ENCODE results near the gene CXCR4. TPM values are rescaled to one million over a fixed set of nuclear protein-coding genes. Genes with fewer than 3 reads are reported as not detected.

Gene CXCR4
- total RNA-seq, 1 donor from 2014 or later, result 29.2 TPM

DNA sequence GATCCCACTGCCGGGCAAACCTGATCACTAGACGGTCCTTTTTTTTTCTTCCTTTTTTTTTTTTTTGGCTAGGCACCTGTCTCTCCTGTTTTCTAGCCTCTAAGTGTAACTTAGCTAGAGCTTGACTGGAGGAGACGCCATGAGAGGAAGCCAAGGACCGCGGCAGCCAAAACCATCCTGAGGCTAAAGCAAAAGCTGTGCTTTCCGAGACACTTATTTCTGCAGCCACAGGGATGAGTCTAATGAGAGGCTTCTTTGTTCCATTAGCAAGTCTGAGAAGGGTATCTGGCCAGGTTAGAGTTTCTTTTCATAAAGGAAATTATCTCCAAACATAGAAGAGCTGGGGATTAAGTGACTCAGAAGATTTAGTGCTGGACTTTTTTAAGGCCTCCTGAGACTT, 7.3 kb upstream of the CXCR4 start:
- H3K9ac ChIP-seq (ENCODE audit: low read depth in 1 of 3, low read length in 3 of 3), result no peak overlapping the region
- peaks cover 0 to 8% (median 8%) of the 10 kb centered on the region in 3 donors for H3K4me1 ChIP-seq (ENCODE audit: control insufficient read depth in 3 of 3, insufficient read depth in 3 of 3, low read length in 3 of 3)
- H3K4me3 ChIP-seq (ENCODE audit: low read length in 3 of 3), result no peak overlapping the region
- no peak overlapping the region for H3K27ac ChIP-seq (ENCODE audit: low read depth, low read length)
- H3K9me3 ChIP-seq (ENCODE audit: control insufficient read depth in 3 of 3, low read length in 3 of 3), result no peaks in the 10 kb centered on the region
- H3K27me3 ChIP-seq (ENCODE audit: control insufficient read depth in 3 of 3, insufficient read depth in 3 of 3, low read length in 3 of 3), result peaks cover 7 to 23% (median 22%) of the 10 kb centered on the region in 3 donors
- H3K36me3 ChIP-seq (ENCODE audit: control insufficient read depth in 3 of 3, insufficient read depth in 3 of 3, low read length in 3 of 3), result no peaks in the 10 kb centered on the region

DNA sequence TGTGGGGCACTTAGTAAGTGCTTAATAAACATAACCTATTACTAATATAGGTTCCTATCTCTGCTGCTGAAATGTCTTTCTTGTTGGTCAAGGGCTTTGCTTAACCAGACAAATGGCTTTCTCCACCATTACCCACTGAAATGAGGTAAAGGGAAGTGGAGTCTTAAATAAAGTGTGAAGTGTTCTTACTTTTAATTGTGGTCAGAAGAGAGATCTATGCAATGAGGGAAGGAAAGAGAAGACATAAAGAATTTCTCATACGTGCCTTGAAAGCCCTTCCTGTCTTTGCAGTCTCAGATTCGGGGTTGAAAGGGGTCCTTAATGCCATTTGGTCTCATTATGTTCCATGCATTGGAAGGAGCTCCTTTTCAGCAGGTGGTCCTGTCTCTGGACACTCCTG, 6.9 kb upstream of the CXCR4 start:
- H3K9ac ChIP-seq (ENCODE audit: low read depth in 1 of 3, low read length in 3 of 3), result no peak overlapping the region
- H3K4me3 ChIP-seq (ENCODE audit: low read length in 3 of 3), result no peak overlapping the region
- H3K27me3 ChIP-seq (ENCODE audit: control insufficient read depth in 3 of 3, insufficient read depth in 3 of 3, low read length in 3 of 3), result peaks cover 7 to 28% (median 26%) of the 10 kb centered on the region in 3 donors
- peaks cover 0 to 8% (median 8%) of the 10 kb centered on the region in 3 donors for H3K4me1 ChIP-seq (ENCODE audit: control insufficient read depth in 3 of 3, insufficient read depth in 3 of 3, low read length in 3 of 3)
- no peaks in the 10 kb centered on the region for H3K9me3 ChIP-seq (ENCODE audit: control insufficient read depth in 3 of 3, low read length in 3 of 3)
- no peaks in the 10 kb centered on the region for H3K36me3 ChIP-seq (ENCODE audit: control insufficient read depth in 3 of 3, insufficient read depth in 3 of 3, low read length in 3 of 3)
- no peak overlapping the region for H3K27ac ChIP-seq (ENCODE audit: low read depth, low read length)

DNA sequence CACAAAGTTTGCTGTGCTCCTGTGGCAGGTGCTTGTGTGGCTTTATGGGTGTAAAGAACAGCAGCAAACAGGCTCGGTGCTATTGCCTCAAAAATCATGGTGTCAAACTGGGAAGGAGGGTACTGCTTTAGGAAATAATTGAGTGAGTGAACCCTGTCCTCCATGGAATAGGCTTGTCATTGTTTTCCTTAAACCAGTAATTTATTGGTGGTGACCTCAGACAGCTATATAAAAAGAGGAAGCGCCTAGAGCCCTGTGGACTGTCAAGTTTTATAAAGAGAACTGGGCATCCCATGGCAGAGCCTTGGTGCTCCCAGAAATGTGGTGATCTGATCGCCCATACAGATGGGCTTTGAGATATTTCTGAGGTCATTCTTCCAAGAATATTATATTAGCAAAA, 4.7 kb upstream of the CXCR4 start:
- H3K4me1 ChIP-seq (ENCODE audit: control insufficient read depth in 3 of 3, insufficient read depth in 3 of 3, low read length in 3 of 3), result peaks cover 12 to 22% (median 20%) of the 10 kb centered on the region in 3 donors
- no peak overlapping the region for H3K4me3 ChIP-seq (ENCODE audit: low read length in 3 of 3)
- no peak overlapping the region for H3K27ac ChIP-seq (ENCODE audit: low read depth, low read length)
- no peaks in the 10 kb centered on the region for H3K36me3 ChIP-seq (ENCODE audit: control insufficient read depth in 3 of 3, insufficient read depth in 3 of 3, low read length in 3 of 3)
- H3K9ac ChIP-seq (ENCODE audit: low read depth in 1 of 3, low read length in 3 of 3), result no peak overlapping the region
- no peaks in the 10 kb centered on the region for H3K9me3 ChIP-seq (ENCODE audit: control insufficient read depth in 3 of 3, low read length in 3 of 3)
- peaks cover 21 to 41% (median 32%) of the 10 kb centered on the region in 3 donors for H3K27me3 ChIP-seq (ENCODE audit: control insufficient read depth in 3 of 3, insufficient read depth in 3 of 3, low read length in 3 of 3)

DNA sequence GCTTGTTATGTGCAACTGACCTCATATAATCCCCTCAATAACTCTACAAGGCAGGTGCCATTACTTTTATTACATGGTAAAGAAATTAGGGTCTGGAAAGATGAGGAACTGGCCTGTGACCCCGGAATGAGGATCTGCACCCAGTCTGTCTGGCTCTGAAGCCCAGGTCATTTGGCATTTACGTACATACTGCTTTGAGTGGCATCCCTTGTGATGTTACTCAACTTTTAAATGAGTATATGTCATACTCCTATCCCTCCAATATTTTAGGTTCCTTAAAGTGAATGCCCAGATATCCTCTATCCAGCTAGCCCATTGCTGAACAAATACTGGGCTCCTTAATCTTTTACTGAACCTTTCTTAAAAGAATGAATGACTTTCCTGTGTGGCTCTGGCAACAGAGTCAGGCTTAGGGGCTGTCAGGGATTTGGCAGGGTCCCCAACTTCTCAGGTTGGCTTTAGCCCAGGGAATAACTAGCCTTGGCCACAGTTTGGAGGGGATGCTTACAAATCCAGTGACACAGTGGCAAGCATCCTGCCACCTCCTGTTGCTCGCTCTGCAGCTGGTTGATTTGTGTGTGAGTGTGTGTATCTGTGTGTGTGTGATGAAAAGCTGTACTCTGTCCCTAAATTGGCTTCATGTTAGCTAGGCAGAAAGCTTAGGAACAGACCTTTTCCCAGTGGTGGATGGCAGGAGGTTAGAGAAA, 3.4 kb upstream of the CXCR4 start:
- no peaks in the 10 kb centered on the region for H3K9me3 ChIP-seq (ENCODE audit: control insufficient read depth in 3 of 3, low read length in 3 of 3)
- H3K27ac ChIP-seq (ENCODE audit: low read depth, low read length), result no peak overlapping the region
- H3K9ac ChIP-seq (ENCODE audit: low read depth in 1 of 3, low read length in 3 of 3), result no peak overlapping the region
- no peak overlapping the region for H3K4me3 ChIP-seq (ENCODE audit: low read length in 3 of 3)
- H3K36me3 ChIP-seq (ENCODE audit: control insufficient read depth in 3 of 3, insufficient read depth in 3 of 3, low read length in 3 of 3), result no peaks in the 10 kb centered on the region
- H3K4me1 ChIP-seq (ENCODE audit: control insufficient read depth in 3 of 3, insufficient read depth in 3 of 3, low read length in 3 of 3), result peaks cover 24 to 29% (median 27%) of the 10 kb centered on the region in 3 donors
- H3K27me3 ChIP-seq (ENCODE audit: control insufficient read depth in 3 of 3, insufficient read depth in 3 of 3, low read length in 3 of 3), result peaks cover 27 to 53% (median 37%) of the 10 kb centered on the region in 3 donors

DNA sequence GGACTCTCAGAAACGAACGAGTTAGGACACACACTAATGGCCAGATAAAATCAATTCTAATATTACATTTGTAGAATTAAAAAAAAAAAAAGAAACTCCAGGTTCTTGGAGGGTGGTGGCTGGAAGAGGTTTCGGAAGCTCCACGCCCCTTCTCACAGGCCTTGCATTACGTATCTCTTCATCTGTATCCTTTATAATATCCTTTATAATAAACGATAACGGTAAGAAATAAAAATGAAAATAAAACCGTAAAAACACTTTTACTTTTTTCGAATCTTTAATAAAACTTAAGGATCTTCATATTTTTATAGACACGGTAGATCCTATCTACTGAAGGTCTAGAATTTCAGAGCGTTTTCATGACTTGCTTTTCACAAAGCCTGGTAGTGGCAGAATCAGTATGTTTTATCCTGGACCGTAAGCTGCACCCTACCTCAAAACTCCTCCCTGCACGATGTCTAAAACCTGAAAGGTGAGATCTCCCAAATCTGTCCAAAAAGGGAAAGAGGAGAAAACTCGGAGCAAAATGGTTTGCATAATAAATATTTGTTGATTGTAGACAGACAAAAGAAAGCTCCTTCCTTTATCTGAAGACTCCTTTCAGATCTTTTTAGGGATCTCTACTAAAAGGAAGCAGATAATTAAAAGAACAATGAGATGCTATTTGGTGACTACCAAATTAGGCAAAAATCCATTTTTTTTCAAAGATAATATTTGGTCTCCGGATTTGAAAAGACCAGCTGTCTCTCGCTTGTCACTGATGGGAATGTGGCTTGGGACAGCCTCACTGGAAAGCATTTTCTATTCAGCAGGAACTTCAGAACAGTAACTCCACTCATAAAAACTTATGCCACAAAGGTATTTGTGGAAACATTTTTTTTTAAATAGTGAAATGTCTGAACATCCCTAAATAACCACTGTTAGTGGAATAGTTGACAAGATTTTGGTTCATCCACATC, 2.0 kb upstream of the CXCR4 start:
- Histone ChIP-seq H3K36me3 (ENCODE audit: control insufficient read depth in 3 of 3, insufficient read depth in 3 of 3, low read length in 3 of 3) (no peaks in the 10 kb centered on the region), H3K9me3 (ENCODE audit: control insufficient read depth in 3 of 3, low read length in 3 of 3) (no peaks in the 10 kb centered on the region), H3K4me1 (ENCODE audit: control insufficient read depth in 3 of 3, insufficient read depth in 3 of 3, low read length in 3 of 3) (peaks cover 23 to 32% (median 26%) of the 10 kb centered on the region in 3 donors), H3K4me3 (ENCODE audit: low read length in 3 of 3) (peak overlapping the region; percentile 52 to 68 (median 63)), H3K9ac (ENCODE audit: low read depth in 1 of 3, low read length in 3 of 3) (peak overlapping the region in 1 of 3 donors; percentile 51), H3K27me3 (ENCODE audit: control insufficient read depth in 3 of 3, insufficient read depth in 3 of 3, low read length in 3 of 3) (peaks cover 36 to 64% (median 42%) of the 10 kb centered on the region in 3 donors), H3K27ac (ENCODE audit: low read depth, low read length) (no peak overlapping the region)

DNA sequence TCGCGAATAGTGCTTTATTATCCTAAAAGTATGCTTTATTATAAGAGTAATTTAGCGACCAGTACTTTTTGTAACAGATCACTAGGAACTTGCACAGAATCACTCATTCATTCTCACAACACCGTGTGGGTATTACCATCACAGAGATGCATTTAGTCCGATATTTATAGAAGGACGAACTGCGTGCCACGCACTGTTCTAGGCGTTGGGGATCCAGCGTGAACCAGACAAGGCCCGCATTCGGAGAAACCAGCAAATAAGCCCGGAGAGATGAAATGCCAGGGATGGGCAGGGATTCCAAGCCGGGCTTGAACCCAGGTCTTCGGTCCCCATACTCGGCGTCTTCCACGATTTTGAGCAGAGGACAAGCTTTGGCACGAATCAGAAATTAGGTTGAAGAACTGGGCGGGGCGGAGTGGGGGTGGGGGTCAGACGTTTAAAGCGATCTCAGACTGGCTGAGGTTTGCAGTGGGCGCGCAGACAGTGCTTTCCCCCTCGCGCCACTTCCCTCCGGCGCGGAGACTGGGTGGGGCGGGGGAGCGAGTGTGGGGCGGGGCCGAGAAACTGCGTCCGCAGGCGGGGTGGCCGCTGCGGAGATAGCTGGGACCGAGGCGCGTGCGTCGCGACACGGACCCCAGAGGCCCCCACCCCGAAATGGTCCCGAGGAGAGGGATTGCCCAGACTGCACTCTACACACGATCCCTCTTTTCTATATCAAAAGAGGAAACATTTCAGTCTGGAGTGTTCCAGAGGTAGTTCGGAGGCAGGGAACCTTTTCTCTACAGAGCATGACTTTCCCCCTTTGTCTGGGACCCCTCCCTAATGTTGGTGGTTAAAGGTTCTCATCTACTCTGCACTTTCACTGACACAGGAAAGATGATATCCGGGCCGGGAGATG, 1.1 kb upstream of the CXCR4 start:
- Histone ChIP-seq H3K36me3 (ENCODE audit: control insufficient read depth in 3 of 3, insufficient read depth in 3 of 3, low read length in 3 of 3) (no peaks in the 10 kb centered on the region), H3K4me1 (ENCODE audit: control insufficient read depth in 3 of 3, insufficient read depth in 3 of 3, low read length in 3 of 3) (peaks cover 23 to 33% (median 26%) of the 10 kb centered on the region in 3 donors), H3K9ac (ENCODE audit: low read depth in 1 of 3, low read length in 3 of 3) (peak overlapping the region; percentile 33 to 53 (median 51)), H3K27ac (ENCODE audit: low read depth, low read length) (peak overlapping the region; percentile 5), H3K4me3 (ENCODE audit: low read length in 3 of 3) (peak overlapping the region; percentile 68 to 77 (median 73)), H3K9me3 (ENCODE audit: control insufficient read depth in 3 of 3, low read length in 3 of 3) (no peaks in the 10 kb centered on the region), H3K27me3 (ENCODE audit: control insufficient read depth in 3 of 3, insufficient read depth in 3 of 3, low read length in 3 of 3) (peaks cover 37 to 65% (median 44%) of the 10 kb centered on the region in 3 donors)

DNA sequence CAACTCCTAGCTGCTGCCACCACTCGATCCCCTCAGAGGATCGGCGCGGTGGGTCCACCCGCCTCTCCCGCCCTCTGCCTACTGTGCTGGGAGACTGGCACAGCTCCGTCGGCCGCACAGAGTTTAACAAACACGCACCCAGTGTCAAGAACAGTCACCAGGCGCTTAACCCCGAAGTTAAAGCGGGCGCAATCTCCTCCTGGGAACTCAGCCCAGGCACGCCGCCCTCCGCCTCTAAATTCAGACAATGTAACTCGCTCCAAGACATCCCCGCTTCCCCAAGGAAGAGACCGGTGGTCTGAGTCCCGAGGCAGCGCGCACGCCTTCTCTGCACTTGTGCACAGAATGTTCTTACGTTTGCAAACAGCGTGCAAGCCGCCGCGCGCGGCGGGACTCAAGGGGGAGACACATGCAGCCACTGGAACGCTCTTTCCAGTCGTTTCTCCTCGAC, 533 bp downstream of the CXCR4 start:
- peak overlapping the region; percentile 58 for H3K27ac ChIP-seq (ENCODE audit: low read depth, low read length)
- peak overlapping the region; percentile 40 to 65 (median 64) for H3K9ac ChIP-seq (ENCODE audit: low read depth in 1 of 3, low read length in 3 of 3)
- peak overlapping the region; percentile 68 to 76 (median 70) for H3K4me3 ChIP-seq (ENCODE audit: low read length in 3 of 3)
- no peaks in the 10 kb centered on the region for H3K9me3 ChIP-seq (ENCODE audit: control insufficient read depth in 3 of 3, low read length in 3 of 3)
- H3K36me3 ChIP-seq (ENCODE audit: control insufficient read depth in 3 of 3, insufficient read depth in 3 of 3, low read length in 3 of 3), result no peaks in the 10 kb centered on the region
- H3K4me1 ChIP-seq (ENCODE audit: control insufficient read depth in 3 of 3, insufficient read depth in 3 of 3, low read length in 3 of 3), result peaks cover 23 to 33% (median 26%) of the 10 kb centered on the region in 3 donors
- peaks cover 32 to 62% (median 56%) of the 10 kb centered on the region in 3 donors for H3K27me3 ChIP-seq (ENCODE audit: control insufficient read depth in 3 of 3, insufficient read depth in 3 of 3, low read length in 3 of 3)

DNA sequence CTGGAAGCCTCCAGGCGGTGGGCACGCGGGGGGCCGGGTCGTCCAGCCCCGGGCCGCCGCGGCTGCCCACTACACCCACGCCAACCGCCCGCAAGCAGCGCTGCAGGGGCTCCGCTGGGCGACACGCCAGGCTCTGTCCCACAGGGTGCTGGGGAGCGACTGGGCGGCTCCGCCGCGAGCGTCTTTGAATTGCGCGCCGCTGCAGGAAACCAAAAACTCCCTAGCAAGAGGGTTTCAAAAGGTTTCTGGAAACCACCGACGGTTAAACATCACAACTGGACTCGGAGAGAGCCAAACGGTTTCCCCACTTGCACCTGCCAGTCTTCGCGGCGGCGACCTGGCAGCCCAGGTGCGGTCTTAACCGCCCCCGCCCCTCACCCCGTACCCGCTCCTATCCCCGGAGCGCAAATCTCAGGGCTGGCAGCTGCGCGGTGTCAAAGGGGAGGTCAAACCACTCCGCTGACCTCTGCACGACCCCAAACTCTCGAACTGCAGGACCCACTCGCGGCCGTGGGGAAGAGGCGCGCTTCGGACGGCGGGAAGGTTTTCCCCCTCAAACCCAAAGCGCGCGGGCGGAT, 1.0 kb downstream of the CXCR4 start:
- Histone ChIP-seq H3K9me3 (ENCODE audit: control insufficient read depth in 3 of 3, low read length in 3 of 3) (no peaks in the 10 kb centered on the region), H3K36me3 (ENCODE audit: control insufficient read depth in 3 of 3, insufficient read depth in 3 of 3, low read length in 3 of 3) (no peaks in the 10 kb centered on the region), H3K27ac (ENCODE audit: low read depth, low read length) (peak overlapping the region; percentile 58), H3K9ac (ENCODE audit: low read depth in 1 of 3, low read length in 3 of 3) (peak overlapping the region; percentile 40 to 65 (median 64)), H3K4me3 (ENCODE audit: low read length in 3 of 3) (peak overlapping the region; percentile 68 to 76 (median 70)), H3K4me1 (ENCODE audit: control insufficient read depth in 3 of 3, insufficient read depth in 3 of 3, low read length in 3 of 3) (peaks cover 23 to 33% (median 26%) of the 10 kb centered on the region in 3 donors), H3K27me3 (ENCODE audit: control insufficient read depth in 3 of 3, insufficient read depth in 3 of 3, low read length in 3 of 3) (peaks cover 31 to 61% (median 59%) of the 10 kb centered on the region in 3 donors)

Data from skeletal muscle tissue (tissue), 4 donors.